ENCODE measurements around the gene C8G.
A peak's percentile ranks its signal among the peaks of the same experiment; 100 is the strongest.

C8G gene

GRCh38 chr9:136969150-136969549, 24.1 kb downstream of the C8G start:
- Mint-ChIP-seq H3K9me3 (no peaks in the 10 kb centered on the region), H3K27me3 (ENCODE audit: low read depth) (peaks cover 5% of the 10 kb centered on the region), H3K27ac (no peak overlapping the region), H3K4me1 (ENCODE audit: low read depth) (peaks cover 16% of the 10 kb centered on the region), H3K36me3 (ENCODE audit: low read depth) (no peaks in the 10 kb centered on the region), H3K4me3 (no peak overlapping the region)
- no peak for DNase-seq (ENCODE audit: low spot score)

- no peak overlapping the region for H3K4me3 Mint-ChIP-seq
- peaks cover 5% of the 10 kb centered on the region for H3K27me3 Mint-ChIP-seq (ENCODE audit: low read depth)
- no peaks in the 10 kb centered on the region for H3K9me3 Mint-ChIP-seq
- H3K27ac Mint-ChIP-seq = no peak overlapping the region
- H3K36me3 Mint-ChIP-seq (ENCODE audit: low read depth) = no peaks in the 10 kb centered on the region
- no peak for DNase-seq (ENCODE audit: low spot score)
- peaks cover 11% of the 10 kb centered on the region for H3K4me1 Mint-ChIP-seq (ENCODE audit: low read depth)
These were observed 24.7 kb downstream of the C8G start for GRCh38 chr9:136969774-136970173.

GRCh38 chr9:136970361-136970760, 25.3 kb downstream of the C8G start:
- Mint-ChIP-seq H3K4me1 (ENCODE audit: low read depth) (peaks cover 13% of the 10 kb centered on the region), H3K4me3 (no peak overlapping the region), H3K27me3 (ENCODE audit: low read depth) (peaks cover 7% of the 10 kb centered on the region), H3K36me3 (ENCODE audit: low read depth) (no peaks in the 10 kb centered on the region), H3K9me3 (no peaks in the 10 kb centered on the region), H3K27ac (no peak overlapping the region)
- no peak for DNase-seq (ENCODE audit: low spot score)

GRCh38 chr9:136971746-136972145, 26.7 kb downstream of the C8G start:
- Mint-ChIP-seq H3K27me3 (ENCODE audit: low read depth) (peaks cover 2% of the 10 kb centered on the region), H3K9me3 (no peaks in the 10 kb centered on the region), H3K27ac (no peak overlapping the region), H3K4me3 (no peak overlapping the region), H3K4me1 (ENCODE audit: low read depth) (peaks cover 6% of the 10 kb centered on the region), H3K36me3 (ENCODE audit: low read depth) (no peaks in the 10 kb centered on the region)
- DNase-seq (ENCODE audit: low spot score) = no peak

GRCh38 chr9:136972335-136972734, 27.3 kb downstream of the C8G start:
- no peak overlapping the region for H3K27ac Mint-ChIP-seq

GRCh38 chr9:136972743-136973142, 27.7 kb downstream of the C8G start:
- Mint-ChIP-seq H3K27me3 (ENCODE audit: low read depth) (peaks cover 2% of the 10 kb centered on the region), H3K4me1 (ENCODE audit: low read depth) (peaks cover 6% of the 10 kb centered on the region), H3K4me3 (no peak overlapping the region), H3K36me3 (ENCODE audit: low read depth) (no peaks in the 10 kb centered on the region), H3K27ac (no peak overlapping the region), H3K9me3 (no peaks in the 10 kb centered on the region)
- no peak for DNase-seq (ENCODE audit: low spot score)

More at GRCh38 chr9:136972335-136972734, 27.3 kb downstream of the C8G start:
- Mint-ChIP-seq H3K4me1 (ENCODE audit: low read depth) (peaks cover 6% of the 10 kb centered on the region), H3K4me3 (no peak overlapping the region), H3K27me3 (ENCODE audit: low read depth) (peaks cover 2% of the 10 kb centered on the region), H3K36me3 (ENCODE audit: low read depth) (no peaks in the 10 kb centered on the region), H3K9me3 (no peaks in the 10 kb centered on the region)
- DNase-seq (ENCODE audit: low spot score) = no peak

GRCh38 chr9:136973618-136974617, 28.9 kb downstream of the C8G start:
- Mint-ChIP-seq H3K4me1 (ENCODE audit: low read depth) (peaks cover 6% of the 10 kb centered on the region), H3K36me3 (ENCODE audit: low read depth) (no peaks in the 10 kb centered on the region), H3K27me3 (ENCODE audit: low read depth) (peaks cover 2% of the 10 kb centered on the region), H3K27ac (no peak overlapping the region), H3K9me3 (no peaks in the 10 kb centered on the region), H3K4me3 (no peak overlapping the region)
- DNase-seq (ENCODE audit: low spot score) = no peak

- H3K9me3 Mint-ChIP-seq = no peaks in the 10 kb centered on the region
- H3K4me1 Mint-ChIP-seq (ENCODE audit: low read depth) = peaks cover 6% of the 10 kb centered on the region
- DNase-seq (ENCODE audit: low spot score) = no peak
- H3K36me3 Mint-ChIP-seq (ENCODE audit: low read depth) = no peaks in the 10 kb centered on the region
- no peak overlapping the region for H3K27ac Mint-ChIP-seq
- H3K4me3 Mint-ChIP-seq = peak overlapping the region; percentile 45
- peaks cover 2% of the 10 kb centered on the region for H3K27me3 Mint-ChIP-seq (ENCODE audit: low read depth)
These were observed 29.9 kb downstream of the C8G start for GRCh38 chr9:136974817-136975535.

GRCh38 chr9:136975644-136976043, 30.6 kb downstream of the C8G start:
- Mint-ChIP-seq H3K36me3 (ENCODE audit: low read depth) (no peaks in the 10 kb centered on the region), H3K9me3 (no peaks in the 10 kb centered on the region), H3K27ac (no peak overlapping the region), H3K27me3 (ENCODE audit: low read depth) (peaks cover 2% of the 10 kb centered on the region), H3K4me1 (ENCODE audit: low read depth) (peaks cover 6% of the 10 kb centered on the region), H3K4me3 (peak overlapping the region; percentile 45)
- no peak for DNase-seq (ENCODE audit: low spot score)

DNA sequence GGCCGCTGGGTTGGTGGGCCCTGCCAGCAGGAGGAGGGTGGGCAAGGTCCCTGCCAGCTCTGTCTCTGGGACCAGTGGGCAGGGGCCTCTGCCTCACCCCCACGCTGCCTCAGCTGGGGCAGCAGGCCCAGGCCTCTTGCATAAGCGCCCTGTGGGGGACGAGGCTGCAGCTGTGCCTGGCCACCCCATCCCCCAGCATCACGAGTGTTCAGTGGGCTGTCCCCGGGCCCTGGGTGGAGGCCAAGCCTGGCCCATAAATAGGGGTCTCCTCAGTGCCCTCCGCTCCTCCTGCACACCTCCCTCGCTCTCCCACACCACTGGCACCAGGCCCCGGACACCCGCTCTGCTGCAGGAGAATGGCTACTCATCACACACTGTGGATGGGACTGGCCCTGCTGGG, 32.2 kb downstream of the C8G start, which contains the start of gene PTGDS:
Gene PTGDS (plus strand): TSS at position 282 of the 400 bp plus-strand sequence. CDS start 75 bp downstream, at position 357.
- DNase-seq (ENCODE audit: low spot score) = no peak
- H3K9me3 Mint-ChIP-seq = no peaks in the 10 kb centered on the region
- no peak within 1 kb of the TSS for H3K4me3 Mint-ChIP-seq
- peaks cover 6% of the 10 kb centered on the region for H3K4me1 Mint-ChIP-seq (ENCODE audit: low read depth)
- no peak within 1 kb of the TSS for H3K27ac Mint-ChIP-seq
- H3K36me3 Mint-ChIP-seq (ENCODE audit: low read depth) = no peaks in the 10 kb centered on the region
- peaks cover 2% of the 10 kb centered on the region for H3K27me3 Mint-ChIP-seq (ENCODE audit: low read depth)

- no peak overlapping the region for H3K27ac Mint-ChIP-seq
- H3K4me1 Mint-ChIP-seq (ENCODE audit: low read depth) = peaks cover 6% of the 10 kb centered on the region
- no peak overlapping the region for H3K4me3 Mint-ChIP-seq
- DNase-seq (ENCODE audit: low spot score) = no peak
- no peaks in the 10 kb centered on the region for H3K36me3 Mint-ChIP-seq (ENCODE audit: low read depth)
- H3K27me3 Mint-ChIP-seq (ENCODE audit: low read depth) = peaks cover 2% of the 10 kb centered on the region
- H3K9me3 Mint-ChIP-seq = no peaks in the 10 kb centered on the region
These were observed 32.6 kb downstream of the C8G start for GRCh38 chr9:136977649-136978072.

- peaks cover 5% of the 10 kb centered on the region for H3K27me3 Mint-ChIP-seq (ENCODE audit: low read depth)
- H3K27ac Mint-ChIP-seq = no peak overlapping the region
- H3K4me3 Mint-ChIP-seq = no peak overlapping the region
- no peaks in the 10 kb centered on the region for H3K36me3 Mint-ChIP-seq (ENCODE audit: low read depth)
- peak; percentile 57 for DNase-seq (ENCODE audit: low spot score)
- peaks cover 6% of the 10 kb centered on the region for H3K4me1 Mint-ChIP-seq (ENCODE audit: low read depth)
- H3K9me3 Mint-ChIP-seq = no peaks in the 10 kb centered on the region
These were observed 33.2 kb downstream of the C8G start for GRCh38 chr9:136978073-136978864.

DNA sequence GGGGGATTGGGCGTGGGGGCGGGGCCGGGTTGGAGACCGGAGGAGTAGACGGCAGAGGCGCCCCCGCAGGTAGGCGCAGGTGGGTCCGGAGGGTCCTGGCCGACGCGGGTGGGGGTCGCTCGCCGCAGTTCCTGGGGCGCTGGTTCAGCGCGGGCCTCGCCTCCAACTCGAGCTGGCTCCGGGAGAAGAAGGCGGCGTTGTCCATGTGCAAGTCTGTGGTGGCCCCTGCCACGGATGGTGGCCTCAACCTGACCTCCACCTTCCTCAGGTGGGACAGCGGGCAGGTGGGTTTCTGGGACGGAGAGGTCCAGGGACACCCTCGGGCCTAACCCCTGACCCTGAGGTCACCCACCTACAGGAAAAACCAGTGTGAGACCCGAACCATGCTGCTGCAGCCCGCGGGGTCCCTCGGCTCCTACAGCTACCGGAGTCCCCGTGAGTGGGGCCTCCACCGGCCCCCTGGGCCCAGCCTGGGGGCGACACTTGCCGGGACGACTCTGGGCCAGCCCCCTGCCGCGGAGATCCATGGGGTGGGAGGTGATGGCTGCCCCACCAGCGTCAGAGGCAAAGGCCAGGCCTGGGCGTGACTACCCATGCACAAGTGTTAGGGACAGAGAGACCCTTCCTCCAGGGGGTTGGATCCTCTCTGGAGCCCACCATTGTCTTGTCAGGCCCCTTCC, 34.0 kb downstream of the C8G start:
- Mint-ChIP-seq H3K4me1 (ENCODE audit: low read depth) (peaks cover 6% of the 10 kb centered on the region), H3K9me3 (no peaks in the 10 kb centered on the region), H3K27ac (no peak overlapping the region), H3K27me3 (ENCODE audit: low read depth) (peaks cover 9% of the 10 kb centered on the region), H3K36me3 (ENCODE audit: low read depth) (no peaks in the 10 kb centered on the region), H3K4me3 (no peak overlapping the region)
- DNase-seq (ENCODE audit: low spot score) = no peak

All from T-helper 2 cell treated with Interferon-gamma antibody and Interleukin-4, amounts not matched to agents 5 μg/mL and 100 μg/mL, for 36 hours (primary cell).